HG02588 (cell line): ENCODE results near the gene MIER2.

Experiments used
- ATAC-seq: cut with Tn5 transposase; IDR thresholded peaks from one replicate; pipeline ENCODE4 v1.9.1; 2021; ENCODE audit warnings: mild to moderate bottlenecking, moderate library complexity; ENCODE audit not compliant: unreplicated experiment

Gene MIER2

GRCh38 chr19:378706-379105, 34.1 kb upstream of the MIER2 start:
- no peak for ATAC-seq

GRCh38 chr19:377801-378581, 33.4 kb upstream of the MIER2 start:
- ATAC-seq, result no peak

DNA sequence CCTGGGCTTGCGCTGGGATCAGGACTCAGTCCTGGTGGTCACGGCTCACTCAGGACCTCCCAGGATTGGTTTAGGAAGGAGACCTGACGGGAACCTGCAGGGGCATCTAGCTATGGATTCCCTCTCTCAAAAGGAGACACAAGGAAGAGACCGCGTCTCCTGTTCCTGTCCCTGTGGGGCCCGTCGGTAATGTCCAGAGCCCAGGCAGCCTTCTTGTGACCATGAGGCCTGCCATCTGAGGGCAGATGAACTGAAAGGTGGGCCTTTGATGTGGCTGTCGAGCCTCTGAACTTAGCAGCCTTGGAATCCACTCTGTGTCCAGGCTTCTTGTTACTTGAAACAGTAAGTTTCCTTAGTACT, 31.5 kb upstream of the MIER2 start:
- ATAC-seq, result no peak

- ATAC-seq, result no peak
Observed at GRCh38 chr19:375395-376110, 31.0 kb upstream of the MIER2 start.

- no peak for ATAC-seq
Observed at GRCh38 chr19:374886-375235, 30.3 kb upstream of the MIER2 start.

DNA sequence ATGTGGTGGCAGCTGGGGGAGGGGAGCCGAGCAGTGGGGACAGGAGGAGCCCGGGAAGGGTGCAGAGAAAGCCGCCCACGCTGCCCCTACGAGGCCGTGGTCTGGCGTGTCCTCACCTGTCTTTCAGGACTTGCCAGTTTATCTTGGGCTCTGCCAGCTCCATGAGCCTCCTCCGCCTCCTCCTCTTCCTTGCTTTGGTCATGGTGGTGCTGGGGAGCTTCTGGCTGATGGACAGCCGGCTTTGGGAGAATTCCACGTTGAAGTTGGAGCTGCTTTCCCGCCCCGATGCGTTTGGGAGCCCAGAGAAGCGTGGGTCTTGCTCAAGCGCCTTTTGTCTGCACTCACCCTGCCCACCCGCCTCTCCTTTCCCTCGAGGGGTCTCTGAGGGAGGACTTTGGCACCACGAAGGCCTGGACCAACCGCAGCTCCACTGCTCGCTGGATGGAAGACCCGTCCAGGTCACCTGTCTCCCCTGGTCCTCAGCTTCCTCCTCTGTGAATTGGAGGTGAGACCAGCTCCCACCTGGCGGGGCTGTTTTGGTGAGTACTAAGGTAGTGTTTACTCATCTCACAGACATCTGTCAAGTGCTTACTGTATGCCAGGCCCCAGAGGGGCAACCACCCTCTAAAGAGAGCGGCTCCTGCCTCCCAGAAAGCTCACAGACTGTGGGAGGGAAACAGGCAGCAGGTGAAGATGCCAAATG, 29.7 kb upstream of the MIER2 start:
- no peak for ATAC-seq

GRCh38 chr19:373391-374182, 29.0 kb upstream of the MIER2 start:
- no peak for ATAC-seq

- ATAC-seq, result no peak
Observed at GRCh38 chr19:372306-372890, 27.8 kb upstream of the MIER2 start.

GRCh38 chr19:371501-372168, 27.0 kb upstream of the MIER2 start:
- ATAC-seq, result no peak

- ATAC-seq, result no peak
Observed at GRCh38 chr19:370641-371330, 26.2 kb upstream of the MIER2 start.

- no peak for ATAC-seq
Observed at GRCh38 chr19:369876-370275, 25.3 kb upstream of the MIER2 start.

GRCh38 chr19:369256-369655, 24.7 kb upstream of the MIER2 start:
- ATAC-seq, result no peak

GRCh38 chr19:368630-369024, 24.0 kb upstream of the MIER2 start:
- no peak for ATAC-seq

DNA sequence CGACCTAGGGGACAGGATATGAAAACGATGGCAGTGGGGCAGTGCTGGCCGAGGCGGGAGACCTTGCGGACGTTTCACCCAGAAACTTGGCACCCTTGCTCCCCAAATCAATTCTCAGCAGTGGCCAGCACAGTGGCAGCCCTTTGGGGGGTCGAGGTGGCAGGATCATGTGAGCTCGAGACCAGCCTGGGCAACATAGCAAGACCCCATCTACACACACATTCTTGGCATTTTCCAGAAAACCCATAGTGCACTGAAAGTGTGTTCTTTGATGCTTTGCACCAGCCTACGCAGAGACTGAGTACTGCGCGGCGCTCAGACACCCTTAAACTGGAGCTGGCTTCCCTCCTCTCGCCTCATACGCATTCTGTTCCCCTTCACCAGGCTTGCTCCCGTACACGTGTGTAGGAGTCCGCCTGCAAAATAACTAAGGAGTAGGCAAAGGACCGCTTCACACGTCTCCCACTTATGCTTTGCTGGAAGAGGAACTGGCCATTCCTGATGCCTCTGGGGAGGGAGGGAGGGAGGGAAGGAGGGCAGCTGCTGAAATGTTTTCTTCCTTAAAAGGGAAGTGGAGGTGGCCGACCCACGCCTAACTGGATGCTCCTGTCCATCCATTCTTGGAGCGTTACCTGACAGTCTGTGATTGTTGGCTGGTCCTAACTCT, 23.5 kb upstream of the MIER2 start:
- ATAC-seq, result no peak

DNA sequence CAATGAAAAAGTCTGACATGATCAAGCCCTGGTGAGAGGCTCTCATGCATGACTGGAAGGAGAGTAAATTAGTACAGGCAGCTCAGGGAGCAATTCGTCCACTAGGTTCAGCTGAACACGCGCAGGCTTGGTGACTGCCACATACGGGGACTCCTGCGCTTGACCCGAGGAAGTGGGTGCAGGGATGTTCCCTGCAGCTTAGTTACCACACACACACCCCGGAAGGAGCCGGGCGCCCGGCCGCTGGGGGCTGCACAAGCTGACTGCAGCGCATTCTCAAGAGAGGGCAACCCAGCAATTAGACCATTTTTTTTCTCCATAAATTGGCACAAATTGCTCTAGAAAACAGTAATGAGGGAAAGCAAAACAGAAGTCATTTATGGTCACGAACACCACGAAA, 23.0 kb upstream of the MIER2 start:
- no peak for ATAC-seq

- no peak for ATAC-seq
Observed at GRCh38 chr19:366951-367350, 22.4 kb upstream of the MIER2 start.

- no peak for ATAC-seq
Observed at GRCh38 chr19:366205-366783, 21.7 kb upstream of the MIER2 start.

DNA sequence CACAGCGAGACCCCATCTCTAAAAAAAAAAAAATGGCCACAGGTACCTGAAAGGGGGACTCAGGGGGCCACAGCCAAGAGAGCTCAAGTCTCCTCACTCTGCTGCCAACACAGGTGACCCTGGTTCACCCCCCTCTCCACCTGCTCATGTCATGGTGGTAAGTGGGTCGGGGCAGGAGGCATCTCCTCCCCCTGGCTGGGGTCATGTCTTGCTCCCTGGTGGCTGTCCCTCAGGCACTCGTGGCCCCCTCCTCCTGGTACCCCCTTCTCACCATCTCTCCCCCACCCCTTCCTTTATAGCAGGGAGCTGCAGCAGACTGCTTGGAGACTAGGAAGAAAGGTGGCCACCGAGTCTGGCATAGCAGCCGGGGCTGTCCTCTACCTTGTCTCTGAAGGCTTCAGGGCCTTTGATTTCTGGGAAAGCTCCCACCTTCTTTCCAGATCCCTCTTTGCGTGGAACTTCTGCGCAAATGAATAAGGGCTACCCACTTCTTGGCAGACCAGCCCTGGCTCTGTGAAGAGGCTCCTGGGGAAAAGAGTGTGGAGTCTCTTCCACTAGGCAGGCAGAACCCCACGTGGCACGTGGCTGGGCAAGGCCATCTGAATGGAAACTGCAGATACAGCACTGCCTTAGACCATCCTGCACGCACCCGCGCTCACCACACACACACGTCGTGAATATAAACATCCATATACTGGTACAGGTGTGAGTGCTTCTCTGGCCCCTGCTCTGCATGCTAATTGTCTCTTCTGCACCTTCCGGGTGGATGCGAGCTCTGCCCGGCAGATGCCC, 20.1 kb upstream of the MIER2 start:
- no peak for ATAC-seq
